NCI-H2171 (cell line): ENCODE data around the gene DRICH1.
"Not testable (repeated sequence)": the region's sequence is repeated elsewhere in the genome, so short reads cannot be mapped to it uniquely, and the experiment has no call there.

ENCODE experiments used
- DNase-seq: peaks from one replicate; lab custom pipeline; 2025; lab: John Stamatoyannopoulos, UW

The DRICH1 gene

GRCh38 chr22:23649071-23649501, 17.0 kb upstream of the DRICH1 start:
- DNase-seq, result no peak

- not testable (repeated sequence) for DNase-seq
These were observed 14.4 kb upstream of the DRICH1 start for GRCh38 chr22:23646526-23646925.

GRCh38 chr22:23640206-23640605, 8.1 kb upstream of the DRICH1 start:
- not testable (repeated sequence) for DNase-seq

- DNase-seq, result no peak
These were observed 7.5 kb upstream of the DRICH1 start for GRCh38 chr22:23639661-23640060.

- DNase-seq, result no peak
These were observed 6.5 kb upstream of the DRICH1 start for GRCh38 chr22:23638611-23639010.

- DNase-seq, result not testable (repeated sequence)
These were observed 3.2 kb upstream of the DRICH1 start for GRCh38 chr22:23635291-23635690.

GRCh38 chr22:23628056-23628743, 3.9 kb downstream of the DRICH1 start:
- not testable (repeated sequence) for DNase-seq

- DNase-seq, result not testable (repeated sequence)
These were observed 4.6 kb downstream of the DRICH1 start for GRCh38 chr22:23627401-23628055.

GRCh38 chr22:23626286-23626975, 5.7 kb downstream of the DRICH1 start:
- no peak for DNase-seq

GRCh38 chr22:23622634-23623033, 9.5 kb downstream of the DRICH1 start:
- DNase-seq, result no peak

GRCh38 chr22:23621916-23622315, 10.2 kb downstream of the DRICH1 start:
- DNase-seq, result not testable (repeated sequence)

GRCh38 chr22:23621082-23621780, 10.9 kb downstream of the DRICH1 start:
- DNase-seq, result no peak

GRCh38 chr22:23613193-23613972, 18.7 kb downstream of the DRICH1 start:
- no peak for DNase-seq

- DNase-seq, result no peak
These were observed 21.9 kb downstream of the DRICH1 start for GRCh38 chr22:23609983-23610781.

- no peak for DNase-seq
These were observed 23.5 kb downstream of the DRICH1 start for GRCh38 chr22:23608583-23608982.

GRCh38 chr22:23606204-23607131, 25.7 kb downstream of the DRICH1 start:
- no peak for DNase-seq

GRCh38 chr22:23604939-23605712, 27.0 kb downstream of the DRICH1 start:
- no peak for DNase-seq

GRCh38 chr22:23603266-23603665, 28.9 kb downstream of the DRICH1 start:
- no peak for DNase-seq
